OCI-LY1 (cell line): ENCODE results near the gene LANCL2.

Experiments
- H2AFZ ChIP-seq: fragments of 200-600 bp; sonication (generic), shearing (Covaris generic); 2 replicates; pipeline ENCODE4 v1.6.0; 2014; ENCODE audit warnings: antibody characterized with exemption, mild to moderate bottlenecking, low read length
- H3F3A ChIP-seq: fragments of 200-600 bp; sonication (generic), shearing (Covaris generic); 2 replicates; pipeline ENCODE4 v1.6.0; 2014; ENCODE audit warnings: mild to moderate bottlenecking, antibody characterized with exemption, low read length, moderate library complexity; ENCODE audit not compliant: insufficient read depth
- H3K27ac ChIP-seq: fragments of 200-600 bp; sonication (generic); 2 replicates; pipeline ENCODE4 v1.5.1; 2014; ENCODE audit warnings: low read length, mixed run types, mild to moderate bottlenecking, low read depth; ENCODE audit not compliant: poor library complexity, severe bottlenecking
- H3K27me3 ChIP-seq: fragments of 200-600 bp; sonication (generic); 2 replicates; pipeline ENCODE4 v1.6.0; 2014; ENCODE audit warnings: antibody characterized with exemption, mild to moderate bottlenecking, low read length, moderate library complexity; ENCODE audit not compliant: insufficient read depth
- H3K36me3 ChIP-seq: fragments of 200-600 bp; sonication (generic); 2 replicates; pipeline ENCODE4 v1.6.1; 2014; ENCODE audit warnings: mild to moderate bottlenecking, antibody characterized with exemption, low read length, moderate library complexity, mixed read lengths; ENCODE audit not compliant: insufficient read depth
- H3K4me1 ChIP-seq: fragments of 200-600 bp; sonication (generic); 2 replicates; pipeline ENCODE4 v1.5.1; 2014; ENCODE audit warnings: mild to moderate bottlenecking, low read length, moderate library complexity; ENCODE audit not compliant: insufficient read depth, severe bottlenecking
- H3K4me2 ChIP-seq: fragments of 200-600 bp; sonication (generic), shearing (Covaris generic); 2 replicates; pipeline ENCODE4 v1.6.1; 2014; ENCODE audit warnings: low read length
- H3K4me3 ChIP-seq: fragments of 200-600 bp; sonication (generic); 2 replicates; pipeline ENCODE4 v1.5.1; 2014; ENCODE audit warnings: low read length, low read depth, mild to moderate bottlenecking, mixed read lengths; ENCODE audit not compliant: poor library complexity, severe bottlenecking
- H3K79me2 ChIP-seq: fragments of 200-600 bp; shearing (Covaris generic); 2 replicates; pipeline ENCODE4 v1.6.1; 2016; ENCODE audit warnings: mixed run types, low read length, mixed read lengths; ENCODE audit not compliant: insufficient read depth
- H3K9ac ChIP-seq: fragments of 200-600 bp; sonication (generic), shearing (Covaris generic); 2 replicates; pipeline ENCODE4 v1.6.1; 2014; ENCODE audit warnings: mild to moderate bottlenecking, low read length, mixed read lengths
- H3K9me2 ChIP-seq: fragments of 200-600 bp; sonication (generic), shearing (Covaris generic); 2 replicates; pipeline ENCODE4 v1.6.1; 2014; ENCODE audit warnings: low read depth, mild to moderate bottlenecking, low read length, mixed read lengths
- H3K9me3 ChIP-seq: fragments of 200-600 bp; shearing (Covaris generic); 2 replicates; pipeline ENCODE4 v1.6.1; 2014; ENCODE audit warnings: low read length, mixed read lengths
- H4K20me1 ChIP-seq: fragments of 200-600 bp; sonication (generic), shearing (Covaris generic); 2 replicates; pipeline ENCODE4 v1.6.0; 2016; ENCODE audit warnings: mild to moderate bottlenecking, low read length; ENCODE audit not compliant: insufficient read depth
- EZH2 ChIP-seq: fragments of 200-600 bp; sonication (generic), shearing (Covaris generic); IDR thresholded peaks from 2 replicates; pipeline ENCODE4 v1.8.0; 2017; ENCODE audit warnings: borderline replicate concordance, mixed run types, mild to moderate bottlenecking, antibody characterized with exemption, low read length, moderate library complexity, mixed read lengths
- TF ChIP-seq, protein P1 (sequence below): fragments of 200-600 bp; sonication (generic), shearing (Covaris generic); IDR thresholded peaks from 2 replicates; pipeline ENCODE4 v1.5.1; 2017; ENCODE audit warnings: mild to moderate bottlenecking, antibody characterized with exemption, low read length, moderate library complexity, mixed read lengths

Gene LANCL2

DNA sequence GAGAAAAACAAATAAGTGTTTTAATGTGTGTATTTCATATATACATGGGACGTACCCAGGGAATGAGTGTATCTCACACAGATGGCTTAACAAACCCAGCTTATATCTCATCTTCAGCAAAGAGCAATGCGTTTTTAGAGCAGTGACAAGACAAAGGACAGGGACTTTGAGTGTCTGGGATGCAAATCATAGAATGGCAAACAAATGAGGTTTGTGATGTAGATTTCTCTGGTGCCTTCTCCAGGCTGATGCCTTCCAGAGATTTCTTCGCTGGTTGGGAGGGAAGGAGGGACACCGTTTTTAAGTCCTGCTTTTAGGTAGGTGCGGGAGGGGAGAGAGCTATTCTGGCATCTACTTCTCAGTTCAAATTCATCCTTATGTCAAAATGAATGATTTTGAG, 16.6 kb downstream of the LANCL2 start:
- no peaks in the 10 kb centered on the region for H3K9me2 ChIP-seq
- no peak overlapping the region for H3K27ac ChIP-seq
- no peaks in the 10 kb centered on the region for H3F3A ChIP-seq
- H3K4me3 ChIP-seq: no peak overlapping the region
- H3K36me3 ChIP-seq: no peaks in the 10 kb centered on the region
- H3K9me3 ChIP-seq: peaks cover 9% of the 10 kb centered on the region
- no peaks in the 10 kb centered on the region for H3K27me3 ChIP-seq
- no peaks in the 10 kb centered on the region for H4K20me1 ChIP-seq
- H3K79me2 ChIP-seq: no peaks in the 10 kb centered on the region
- no peak for TF ChIP-seq EZH2
- TF ChIP-seq, protein P1, sequence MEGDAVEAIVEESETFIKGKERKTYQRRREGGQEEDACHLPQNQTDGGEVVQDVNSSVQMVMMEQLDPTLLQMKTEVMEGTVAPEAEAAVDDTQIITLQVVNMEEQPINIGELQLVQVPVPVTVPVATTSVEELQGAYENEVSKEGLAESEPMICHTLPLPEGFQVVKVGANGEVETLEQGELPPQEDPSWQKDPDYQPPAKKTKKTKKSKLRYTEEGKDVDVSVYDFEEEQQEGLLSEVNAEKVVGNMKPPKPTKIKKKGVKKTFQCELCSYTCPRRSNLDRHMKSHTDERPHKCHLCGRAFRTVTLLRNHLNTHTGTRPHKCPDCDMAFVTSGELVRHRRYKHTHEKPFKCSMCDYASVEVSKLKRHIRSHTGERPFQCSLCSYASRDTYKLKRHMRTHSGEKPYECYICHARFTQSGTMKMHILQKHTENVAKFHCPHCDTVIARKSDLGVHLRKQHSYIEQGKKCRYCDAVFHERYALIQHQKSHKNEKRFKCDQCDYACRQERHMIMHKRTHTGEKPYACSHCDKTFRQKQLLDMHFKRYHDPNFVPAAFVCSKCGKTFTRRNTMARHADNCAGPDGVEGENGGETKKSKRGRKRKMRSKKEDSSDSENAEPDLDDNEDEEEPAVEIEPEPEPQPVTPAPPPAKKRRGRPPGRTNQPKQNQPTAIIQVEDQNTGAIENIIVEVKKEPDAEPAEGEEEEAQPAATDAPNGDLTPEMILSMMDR: no peak
- H2AFZ ChIP-seq: no peak overlapping the region
- H3K9ac ChIP-seq: no peak overlapping the region
- H3K4me1 ChIP-seq: no peaks in the 10 kb centered on the region
- H3K4me2 ChIP-seq: no peak overlapping the region

DNA sequence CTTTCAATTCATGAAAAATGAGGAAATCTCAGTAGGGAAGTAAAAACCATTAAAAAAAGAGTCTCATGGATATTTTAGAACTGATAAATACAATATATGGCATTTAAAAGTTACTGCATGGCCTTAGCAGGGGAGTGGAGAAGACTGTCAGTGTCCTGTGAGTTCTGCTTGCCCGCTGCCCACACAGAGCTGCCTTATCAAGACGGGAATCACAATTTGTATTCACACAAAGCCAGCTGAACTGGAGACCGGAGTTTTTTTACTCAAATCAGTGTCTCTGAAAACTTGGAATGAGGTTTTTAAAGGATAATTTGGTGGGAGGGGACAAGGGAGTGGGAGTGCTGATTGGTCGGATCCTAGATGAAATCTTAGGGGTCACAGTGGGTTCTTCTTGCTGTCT, 17.1 kb downstream of the LANCL2 start:
- H3K9me3 ChIP-seq: peaks cover 14% of the 10 kb centered on the region
- H3K27ac ChIP-seq: no peak overlapping the region
- no peaks in the 10 kb centered on the region for H3K4me1 ChIP-seq
- no peaks in the 10 kb centered on the region for H3K36me3 ChIP-seq
- no peak overlapping the region for H2AFZ ChIP-seq
- H3K9me2 ChIP-seq: no peaks in the 10 kb centered on the region
- no peaks in the 10 kb centered on the region for H3K79me2 ChIP-seq
- H3K4me3 ChIP-seq: no peak overlapping the region
- H3F3A ChIP-seq: no peaks in the 10 kb centered on the region
- H3K4me2 ChIP-seq: no peak overlapping the region
- H4K20me1 ChIP-seq: no peaks in the 10 kb centered on the region
- no peak overlapping the region for H3K9ac ChIP-seq
- H3K27me3 ChIP-seq: no peaks in the 10 kb centered on the region
- no peak for TF ChIP-seq EZH2
- TF ChIP-seq, protein P1: no peak

DNA sequence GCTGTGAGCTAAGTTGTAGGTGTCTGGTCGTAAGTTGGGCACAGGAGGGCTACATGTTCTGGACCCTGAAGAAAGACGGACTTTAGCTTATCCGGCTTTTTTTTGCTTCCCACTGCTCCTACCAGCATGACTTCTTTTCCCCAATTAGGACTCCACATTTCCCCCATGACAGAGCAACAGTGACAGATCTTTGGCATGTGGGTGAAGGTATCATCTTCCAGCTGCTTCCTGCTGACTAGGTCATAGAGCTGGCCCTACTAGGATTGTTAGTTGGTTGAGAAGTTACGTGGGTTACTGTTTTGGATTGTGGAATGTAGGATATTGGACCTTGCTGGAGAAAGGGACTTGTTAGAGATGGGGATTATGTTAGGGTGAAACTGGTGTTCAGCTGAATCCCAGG, 21.4 kb downstream of the LANCL2 start:
- Histone ChIP-seq H3K79me2 (no peaks in the 10 kb centered on the region), H3F3A (no peaks in the 10 kb centered on the region), H3K4me2 (no peak overlapping the region), H3K27me3 (no peaks in the 10 kb centered on the region), H2AFZ (no peak overlapping the region), H3K27ac (no peak overlapping the region), H4K20me1 (no peaks in the 10 kb centered on the region), H3K4me1 (no peaks in the 10 kb centered on the region), H3K9me3 (peaks cover 33% of the 10 kb centered on the region), H3K4me3 (no peak overlapping the region), H3K9me2 (no peaks in the 10 kb centered on the region), H3K9ac (no peak overlapping the region), H3K36me3 (no peaks in the 10 kb centered on the region)
- TF ChIP-seq, protein P1: no peak
- TF ChIP-seq EZH2: no peak
